K562 (cell line): ENCODE data around the gene RFLNA. TPM values are rescaled to one million over a fixed set of nuclear protein-coding genes. Genes with fewer than 3 reads are reported as not detected.

Experiments
- CHD2 ChIP-seq: IDR thresholded peaks from 2 replicates; pipeline ENCODE4 v1.6.1; 2011; ENCODE audit warnings: low read depth, low read length
- FOS ChIP-seq: IDR thresholded peaks from 3 replicates; pipeline ENCODE4 v1.6.1; 2011; ENCODE audit not compliant: insufficient read length; ENCODE audit errors: extremely low read depth
- HNRNPUL1 ChIP-seq: fragments of 200-400 bp; formaldehyde crosslinking; IDR thresholded peaks from 2 replicates; pipeline ENCODE4 v1.6.1; 2017; ENCODE audit warnings: low read length
- NEUROD1 ChIP-seq: fragments of 150-350 bp; IDR thresholded peaks from 2 replicates; pipeline ENCODE4 v1.6.1; 2014; ENCODE audit warnings: borderline replicate concordance, low read length, low read depth; ENCODE audit not compliant: partially characterized antibody
- SLC30A9 ChIP-seq: fragments of 250-450 bp; sonication (Bioruptor Pico); IDR thresholded peaks from 2 replicates; pipeline ENCODE4 v1.8.0; 2022; ENCODE audit warnings: mild to moderate bottlenecking, moderate library complexity
- SMAD2 ChIP-seq: fragments of 150-350 bp; IDR thresholded peaks from 2 replicates; pipeline ENCODE4 v1.6.1; 2014; ENCODE audit warnings: low read depth, mild to moderate bottlenecking, low read length
- SMAD3 ChIP-seq: fragments of 450-650 bp; formaldehyde crosslinking; conservative IDR thresholded peaks from 2 replicates; pipeline ENCODE4 v1.4.0; 2020; ENCODE audit warnings: mild to moderate bottlenecking
- SMC3 ChIP-seq: conservative IDR thresholded peaks from 2 replicates; pipeline ENCODE4 v1.6.1; 2011; ENCODE audit warnings: low read depth, low read length, improper control_type of control experiment; ENCODE audit not compliant: insufficient read depth
- SREBF1 ChIP-seq: fragments of 150-350 bp; IDR thresholded peaks from 2 replicates; pipeline ENCODE4 v1.6.1; 2014; ENCODE audit warnings: antibody characterized with exemption, low read depth, low read length, borderline replicate concordance
- TAF7 ChIP-seq: fragments of 450-650 bp; IDR thresholded peaks from 2 replicates; pipeline ENCODE4 v1.6.1; 2016; ENCODE audit warnings: missing genetic modification characterization, missing compliant biosample characterization
- polyA plus RNA-seq, 8 experiments: library from polyadenylated mRNA; depleted of rRNA in 4 of 8; stranded (reverse) in 5 of 8; unstranded in 3 of 8; fragments of >200 nt; fragmentation: Nextera tagmentation in 2 of 8; fragmentation: Illumina TruSeq in 1 of 8; extraction: Ambion mirVana in 2 of 8; extraction: Trizol in 1 of 8; gene quantifications; 2 replicates each; pipeline versions ENCODE4 v1.2.1 to v1.2.3, GENCODE V29; 2011 to 2014; ENCODE audit warnings: inconsistent platforms in 1 of 8, missing spikeins in 1 of 8
- total RNA-seq, 7 experiments: library from RNA; depleted of rRNA in 6 of 7; stranded (reverse); fragments of >200 nt in 6 of 7; fragmentation: Illumina TruSeq in 2 of 7; extraction: Trizol in 2 of 7; gene quantifications; 2 replicates each; pipeline versions ENCODE4 v1.2.1 to v1.2.3, GENCODE V29; 2011 to 2021; ENCODE audit warnings: low replicate concordance in 1 of 7
- TF ChIP-seq, protein P1 (sequence below): fragments of 250-450 bp; sonication (Bioruptor Pico); IDR thresholded peaks from 2 replicates; pipeline ENCODE4 v1.8.0; 2021; ENCODE audit warnings: moderate library complexity, mild to moderate bottlenecking, inconsistent platforms
- TF ChIP-seq, protein P2 (sequence below): fragments of 200-400 bp; formaldehyde crosslinking; IDR thresholded peaks from 2 replicates; pipeline ENCODE4 v1.6.1; 2017; ENCODE audit warnings: mild to moderate bottlenecking, low read depth, low read length, moderate library complexity
- TF ChIP-seq, protein P3 (sequence below): sonication (generic); formaldehyde crosslinking; IDR thresholded peaks from 2 replicates; pipeline ENCODE4 v1.8.0; 2022; ENCODE audit warnings: mild to moderate bottlenecking, missing genetic modification reagents
- TF ChIP-seq, protein P4 (sequence below): fragments of 450-650 bp; IDR thresholded peaks from 2 replicates; pipeline ENCODE4 v1.6.1; 2014; ENCODE audit warnings: low read depth, mild to moderate bottlenecking, moderate library complexity, borderline replicate concordance
- TF ChIP-seq, protein P5 (sequence below): fragments of 450-650 bp; conservative IDR thresholded peaks from 2 replicates; pipeline ENCODE4 v1.6.1; 2016; ENCODE audit warnings: missing genetic modification characterization, low read depth, mild to moderate bottlenecking, control low read depth, missing compliant biosample characterization
- TF ChIP-seq, protein P6 (sequence below), 3 experiments: fragments of 200-800 bp in 1 of 3; sonication (Bioruptor generic) in 1 of 3; sonication (generic) in 1 of 3; formaldehyde crosslinking in 1 of 3; IDR thresholded peaks; 2 replicates each; pipeline versions ENCODE4 v1.6.1 to v1.8.0; 2016 to 2022; ENCODE audit warnings: mild to moderate bottlenecking in 2 of 3, missing compliant biosample characterization in 2 of 3, missing genetic modification characterization in 2 of 3, missing genetic modification reagents in 1 of 3
- TF ChIP-seq, protein P7 (sequence below), 3 experiments: IDR thresholded peaks in 2 of 3; conservative IDR thresholded peaks in 1 of 3; 2 replicates each; pipeline ENCODE4 v1.5.1; 2011 to 2012; ENCODE audit warnings: low read length in 3 of 3, mild to moderate bottlenecking in 3 of 3, control low read depth in 2 of 3, improper control_type of control experiment in 1 of 3, inconsistent platforms in 1 of 3, low read depth in 1 of 3, mixed read lengths in 1 of 3, moderate library complexity in 1 of 3; ENCODE audit not compliant: insufficient read depth in 2 of 3

The RFLNA gene
- total and polyA plus RNA-seq, 9 of the 15 experiments (the other 6 are each of a cell fraction or from before 2014, with no cell fraction given): not detected

DNA sequence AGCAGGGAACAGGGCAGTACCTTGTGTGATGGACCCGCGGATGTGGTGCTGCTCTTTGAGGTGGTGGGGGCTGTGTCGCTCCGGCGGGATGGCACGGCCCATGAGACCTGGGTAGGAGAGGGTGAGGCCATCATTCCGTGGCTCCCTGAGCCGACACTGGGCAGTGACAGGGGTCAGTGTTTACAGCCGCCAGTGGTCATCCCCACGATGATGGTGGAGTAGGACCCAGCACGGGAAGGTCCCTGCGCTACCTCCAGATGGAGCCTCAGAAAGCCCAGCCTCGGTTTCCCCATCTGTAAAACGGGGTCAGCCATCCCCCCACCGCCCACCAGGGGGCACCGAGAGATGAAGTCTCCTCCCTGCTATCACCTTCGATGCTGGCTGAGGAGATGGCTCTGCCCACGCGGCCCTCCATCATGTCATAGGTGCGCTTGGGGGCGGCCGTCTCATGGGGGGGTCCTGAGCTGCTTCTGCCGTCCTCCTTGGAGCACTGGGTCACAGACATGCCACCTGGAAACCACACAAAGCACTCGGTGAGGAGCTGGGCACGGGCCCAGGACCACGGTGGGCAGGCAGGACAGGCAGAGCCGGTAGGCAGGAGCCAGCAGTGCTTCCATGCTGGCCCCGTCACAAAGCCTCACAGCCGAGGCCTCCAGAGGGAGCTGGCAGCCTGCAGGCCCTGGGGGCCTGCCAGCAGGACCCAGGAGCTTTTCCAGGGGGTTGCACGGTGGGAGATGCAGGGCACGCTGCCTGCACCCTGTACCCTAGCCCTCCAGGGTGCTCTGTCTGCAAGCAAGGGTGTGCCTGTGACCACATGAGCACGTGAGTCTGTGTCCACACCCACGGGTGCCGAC, 53.1 kb downstream of the RFLNA start (continued):
- TF ChIP-seq SMC3 (0 out of 2 replicates have a peak, but pooled peaks have one; percentile 34), SMAD3 (CRISPR knock-in tag) (no peak), SREBF1 (no peak), FOS (no peak), CHD2 (no peak), NEUROD1 (no peak), SMAD2 (no peak), SLC30A9 (CRISPR knock-in tag) (no peak), TAF7 (tag) (no peak), HNRNPUL1 (no peak)
- TF ChIP-seq, protein P1, sequence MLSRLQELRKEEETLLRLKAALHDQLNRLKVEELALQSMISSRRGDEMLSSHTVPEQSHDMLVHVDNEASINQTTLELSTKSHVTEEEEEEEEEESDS (CRISPR knock-in tag): no peak
- TF ChIP-seq, protein P2, sequence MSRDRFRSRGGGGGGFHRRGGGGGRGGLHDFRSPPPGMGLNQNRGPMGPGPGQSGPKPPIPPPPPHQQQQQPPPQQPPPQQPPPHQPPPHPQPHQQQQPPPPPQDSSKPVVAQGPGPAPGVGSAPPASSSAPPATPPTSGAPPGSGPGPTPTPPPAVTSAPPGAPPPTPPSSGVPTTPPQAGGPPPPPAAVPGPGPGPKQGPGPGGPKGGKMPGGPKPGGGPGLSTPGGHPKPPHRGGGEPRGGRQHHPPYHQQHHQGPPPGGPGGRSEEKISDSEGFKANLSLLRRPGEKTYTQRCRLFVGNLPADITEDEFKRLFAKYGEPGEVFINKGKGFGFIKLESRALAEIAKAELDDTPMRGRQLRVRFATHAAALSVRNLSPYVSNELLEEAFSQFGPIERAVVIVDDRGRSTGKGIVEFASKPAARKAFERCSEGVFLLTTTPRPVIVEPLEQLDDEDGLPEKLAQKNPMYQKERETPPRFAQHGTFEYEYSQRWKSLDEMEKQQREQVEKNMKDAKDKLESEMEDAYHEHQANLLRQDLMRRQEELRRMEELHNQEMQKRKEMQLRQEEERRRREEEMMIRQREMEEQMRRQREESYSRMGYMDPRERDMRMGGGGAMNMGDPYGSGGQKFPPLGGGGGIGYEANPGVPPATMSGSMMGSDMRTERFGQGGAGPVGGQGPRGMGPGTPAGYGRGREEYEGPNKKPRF: no peak
- TF ChIP-seq, protein P3, sequence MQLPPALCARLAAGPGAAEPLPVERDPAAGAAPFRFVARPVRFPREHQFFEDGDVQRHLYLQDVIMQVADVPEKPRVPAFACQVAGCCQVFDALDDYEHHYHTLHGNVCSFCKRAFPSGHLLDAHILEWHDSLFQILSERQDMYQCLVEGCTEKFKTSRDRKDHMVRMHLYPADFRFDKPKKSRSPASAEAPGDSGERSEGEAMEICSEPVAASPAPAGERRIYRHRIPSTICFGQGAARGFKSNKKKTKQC (CRISPR knock-in tag): no peak
- TF ChIP-seq, protein P4, sequence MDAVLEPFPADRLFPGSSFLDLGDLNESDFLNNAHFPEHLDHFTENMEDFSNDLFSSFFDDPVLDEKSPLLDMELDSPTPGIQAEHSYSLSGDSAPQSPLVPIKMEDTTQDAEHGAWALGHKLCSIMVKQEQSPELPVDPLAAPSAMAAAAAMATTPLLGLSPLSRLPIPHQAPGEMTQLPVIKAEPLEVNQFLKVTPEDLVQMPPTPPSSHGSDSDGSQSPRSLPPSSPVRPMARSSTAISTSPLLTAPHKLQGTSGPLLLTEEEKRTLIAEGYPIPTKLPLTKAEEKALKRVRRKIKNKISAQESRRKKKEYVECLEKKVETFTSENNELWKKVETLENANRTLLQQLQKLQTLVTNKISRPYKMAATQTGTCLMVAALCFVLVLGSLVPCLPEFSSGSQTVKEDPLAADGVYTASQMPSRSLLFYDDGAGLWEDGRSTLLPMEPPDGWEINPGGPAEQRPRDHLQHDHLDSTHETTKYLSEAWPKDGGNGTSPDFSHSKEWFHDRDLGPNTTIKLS: no peak
- TF ChIP-seq, protein P5, sequence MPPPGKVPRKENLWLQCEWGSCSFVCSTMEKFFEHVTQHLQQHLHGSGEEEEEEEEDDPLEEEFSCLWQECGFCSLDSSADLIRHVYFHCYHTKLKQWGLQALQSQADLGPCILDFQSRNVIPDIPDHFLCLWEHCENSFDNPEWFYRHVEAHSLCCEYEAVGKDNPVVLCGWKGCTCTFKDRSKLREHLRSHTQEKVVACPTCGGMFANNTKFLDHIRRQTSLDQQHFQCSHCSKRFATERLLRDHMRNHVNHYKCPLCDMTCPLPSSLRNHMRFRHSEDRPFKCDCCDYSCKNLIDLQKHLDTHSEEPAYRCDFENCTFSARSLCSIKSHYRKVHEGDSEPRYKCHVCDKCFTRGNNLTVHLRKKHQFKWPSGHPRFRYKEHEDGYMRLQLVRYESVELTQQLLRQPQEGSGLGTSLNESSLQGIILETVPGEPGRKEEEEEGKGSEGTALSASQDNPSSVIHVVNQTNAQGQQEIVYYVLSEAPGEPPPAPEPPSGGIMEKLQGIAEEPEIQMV (tag): no peak
- TF ChIP-seq, protein P6, sequence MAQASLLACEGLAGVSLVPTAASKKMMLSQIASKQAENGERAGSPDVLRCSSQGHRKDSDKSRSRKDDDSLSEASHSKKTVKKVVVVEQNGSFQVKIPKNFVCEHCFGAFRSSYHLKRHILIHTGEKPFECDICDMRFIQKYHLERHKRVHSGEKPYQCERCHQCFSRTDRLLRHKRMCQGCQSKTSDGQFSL (CRISPR knock-in tag; IDR thresholded peaks at IDR 0.05): no peak
- TF ChIP-seq, protein P6 (tag; IDR thresholded peaks at IDR 0.05): no peak
- TF ChIP-seq, protein P7, sequence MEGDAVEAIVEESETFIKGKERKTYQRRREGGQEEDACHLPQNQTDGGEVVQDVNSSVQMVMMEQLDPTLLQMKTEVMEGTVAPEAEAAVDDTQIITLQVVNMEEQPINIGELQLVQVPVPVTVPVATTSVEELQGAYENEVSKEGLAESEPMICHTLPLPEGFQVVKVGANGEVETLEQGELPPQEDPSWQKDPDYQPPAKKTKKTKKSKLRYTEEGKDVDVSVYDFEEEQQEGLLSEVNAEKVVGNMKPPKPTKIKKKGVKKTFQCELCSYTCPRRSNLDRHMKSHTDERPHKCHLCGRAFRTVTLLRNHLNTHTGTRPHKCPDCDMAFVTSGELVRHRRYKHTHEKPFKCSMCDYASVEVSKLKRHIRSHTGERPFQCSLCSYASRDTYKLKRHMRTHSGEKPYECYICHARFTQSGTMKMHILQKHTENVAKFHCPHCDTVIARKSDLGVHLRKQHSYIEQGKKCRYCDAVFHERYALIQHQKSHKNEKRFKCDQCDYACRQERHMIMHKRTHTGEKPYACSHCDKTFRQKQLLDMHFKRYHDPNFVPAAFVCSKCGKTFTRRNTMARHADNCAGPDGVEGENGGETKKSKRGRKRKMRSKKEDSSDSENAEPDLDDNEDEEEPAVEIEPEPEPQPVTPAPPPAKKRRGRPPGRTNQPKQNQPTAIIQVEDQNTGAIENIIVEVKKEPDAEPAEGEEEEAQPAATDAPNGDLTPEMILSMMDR (IDR thresholded peaks at IDR 0.05 in 2 of 3, conservative IDR thresholded peaks at IDR 0.05 in 1 of 3; ENCODE audit: insufficient read depth in 2 of 3, low read depth in 1 of 3, low read length in 3 of 3): peak; percentile 52 to 71 (median 53)
